GM18507 (cell line): ENCODE data around the gene EMX2.

ENCODE experiments used
- DNase-seq: peaks from one replicate; pipeline ENCODE4 v3.0.0; 2011; ENCODE audit warnings: low read depth; ENCODE audit not compliant: insufficient read length; ENCODE audit errors: extremely low spot score
- FAIRE-seq: peaks from 2 replicates; lab custom pipeline; 2011; peaks lifted over from hg19 to GRCh38; lab: Jason Lieb, UNC

EMX2 gene

DNA sequence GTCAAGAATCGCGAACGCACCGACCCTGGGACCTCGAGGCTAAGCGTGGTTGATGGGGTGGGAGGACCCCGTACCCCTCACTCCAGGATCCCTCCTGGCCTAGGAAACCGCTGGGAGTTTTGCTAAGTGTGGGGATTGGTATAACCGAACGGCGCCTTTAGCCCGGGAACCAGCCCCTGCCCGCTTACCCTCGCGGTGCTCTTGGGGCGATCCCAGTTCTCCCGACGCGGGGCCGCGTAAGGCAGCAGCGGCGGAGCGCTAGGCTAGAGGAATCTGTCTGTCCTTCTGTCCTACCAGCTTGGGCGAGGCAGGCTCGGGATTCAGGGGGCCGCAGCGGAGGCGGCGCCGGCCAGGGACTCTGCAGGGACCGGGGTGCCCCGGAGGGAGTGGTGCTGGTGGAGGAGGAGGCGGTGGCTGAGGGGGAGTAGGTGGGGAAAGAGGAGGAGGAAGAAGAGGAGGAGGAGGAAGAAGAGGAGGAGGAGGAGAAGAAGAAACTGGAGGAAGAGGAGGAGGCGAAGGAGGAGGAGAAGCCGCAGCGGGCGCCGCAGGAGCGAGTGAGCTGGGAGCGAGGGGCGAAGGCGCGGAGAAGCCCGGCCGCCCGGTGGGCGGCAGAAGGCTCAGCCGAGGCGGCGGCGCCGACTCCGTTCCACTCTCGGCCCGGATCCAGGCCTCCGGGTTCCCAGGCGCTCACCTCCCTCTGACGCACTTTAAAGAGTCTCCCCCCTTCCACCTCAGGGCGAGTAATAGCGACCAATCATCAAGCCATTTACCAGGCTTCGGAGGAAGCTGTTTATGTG is 439 bp upstream of the EMX2 start:
- FAIRE-seq, result no peak
- DNase-seq, result no peak

DNA sequence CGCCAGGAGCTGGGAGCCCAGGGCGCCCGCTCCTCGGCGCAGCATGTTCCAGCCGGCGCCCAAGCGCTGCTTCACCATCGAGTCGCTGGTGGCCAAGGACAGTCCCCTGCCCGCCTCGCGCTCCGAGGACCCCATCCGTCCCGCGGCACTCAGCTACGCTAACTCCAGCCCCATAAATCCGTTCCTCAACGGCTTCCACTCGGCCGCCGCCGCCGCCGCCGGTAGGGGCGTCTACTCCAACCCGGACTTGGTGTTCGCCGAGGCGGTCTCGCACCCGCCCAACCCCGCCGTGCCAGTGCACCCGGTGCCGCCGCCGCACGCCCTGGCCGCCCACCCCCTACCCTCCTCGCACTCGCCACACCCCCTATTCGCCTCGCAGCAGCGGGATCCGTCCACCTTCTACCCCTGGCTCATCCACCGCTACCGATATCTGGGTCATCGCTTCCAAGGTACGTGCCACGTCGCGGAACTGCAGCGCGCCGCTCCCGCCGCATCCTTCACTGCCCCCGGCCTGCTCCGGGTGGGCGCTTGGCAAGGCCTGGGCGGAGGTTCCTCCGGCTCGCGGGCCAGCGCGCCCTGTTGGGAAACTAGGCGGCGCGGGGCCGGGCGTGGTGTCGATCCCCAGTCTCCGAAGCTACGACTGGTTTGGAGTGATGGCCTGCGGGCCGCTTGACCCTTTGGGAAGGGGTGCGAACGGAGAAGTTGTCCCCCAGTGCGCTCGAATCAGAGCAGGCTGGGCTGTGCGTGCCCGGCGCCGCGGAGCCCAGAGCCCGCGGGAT is 868 bp downstream of the EMX2 start:
- no peak for FAIRE-seq
- DNase-seq, result no peak

DNA sequence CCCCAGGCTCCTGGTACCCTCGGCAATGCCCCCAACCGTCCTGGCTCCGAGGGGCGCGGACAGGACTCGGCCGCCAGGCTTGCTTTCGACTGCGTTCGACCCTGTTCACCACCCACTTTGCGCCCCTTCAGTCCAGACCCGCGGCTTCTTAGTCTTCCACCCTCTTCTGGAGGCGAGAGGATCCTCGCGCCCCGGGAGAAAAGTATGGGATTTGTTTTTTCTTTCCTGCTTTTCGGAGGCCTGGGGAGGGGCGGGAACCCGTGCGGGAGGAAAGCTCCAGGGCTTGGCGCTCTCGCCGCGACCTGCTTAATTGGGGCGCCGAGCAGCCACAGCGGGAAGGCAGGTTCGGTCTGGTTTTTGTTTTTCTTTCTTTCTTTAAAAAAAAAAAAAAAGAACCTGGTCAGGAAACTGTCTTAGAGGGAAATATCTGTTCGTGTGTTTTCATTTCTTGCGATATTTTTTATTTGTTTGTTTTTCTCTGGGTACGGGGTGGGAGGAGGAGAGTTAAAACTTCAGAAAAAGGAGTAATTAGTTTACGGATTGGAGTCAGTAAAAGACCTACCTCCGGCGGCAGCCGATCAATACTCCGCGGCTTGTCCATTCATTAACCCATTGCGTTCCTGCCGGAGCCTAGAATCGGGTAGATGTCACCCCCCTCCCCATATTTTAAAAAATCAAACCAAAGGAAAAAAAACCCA is 1.6 kb downstream of the EMX2 start:
- DNase-seq (no peak), FAIRE-seq (no peak)

DNA sequence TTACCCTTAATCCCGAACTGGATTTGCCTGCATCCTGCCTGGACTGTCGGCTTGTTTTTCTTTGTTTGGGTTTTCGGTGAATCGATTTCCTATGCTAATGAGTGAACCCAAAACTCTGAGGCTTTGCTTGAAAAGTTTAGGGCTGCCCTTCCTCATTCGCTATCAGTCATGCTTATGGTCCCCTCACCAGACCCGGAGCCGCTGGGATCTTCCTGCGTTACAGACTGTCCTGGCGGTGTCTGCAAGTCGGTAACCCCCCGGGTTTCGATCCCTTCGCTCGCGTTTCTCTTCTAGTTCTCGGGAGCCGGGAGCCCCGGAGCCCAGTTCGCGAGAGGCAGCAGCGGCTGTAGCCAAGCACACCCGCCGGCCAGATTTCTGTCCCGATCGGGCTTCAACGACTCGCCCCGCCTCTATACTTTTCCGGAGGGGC is 2.2 kb downstream of the EMX2 start:
- no peak for FAIRE-seq

DNA sequence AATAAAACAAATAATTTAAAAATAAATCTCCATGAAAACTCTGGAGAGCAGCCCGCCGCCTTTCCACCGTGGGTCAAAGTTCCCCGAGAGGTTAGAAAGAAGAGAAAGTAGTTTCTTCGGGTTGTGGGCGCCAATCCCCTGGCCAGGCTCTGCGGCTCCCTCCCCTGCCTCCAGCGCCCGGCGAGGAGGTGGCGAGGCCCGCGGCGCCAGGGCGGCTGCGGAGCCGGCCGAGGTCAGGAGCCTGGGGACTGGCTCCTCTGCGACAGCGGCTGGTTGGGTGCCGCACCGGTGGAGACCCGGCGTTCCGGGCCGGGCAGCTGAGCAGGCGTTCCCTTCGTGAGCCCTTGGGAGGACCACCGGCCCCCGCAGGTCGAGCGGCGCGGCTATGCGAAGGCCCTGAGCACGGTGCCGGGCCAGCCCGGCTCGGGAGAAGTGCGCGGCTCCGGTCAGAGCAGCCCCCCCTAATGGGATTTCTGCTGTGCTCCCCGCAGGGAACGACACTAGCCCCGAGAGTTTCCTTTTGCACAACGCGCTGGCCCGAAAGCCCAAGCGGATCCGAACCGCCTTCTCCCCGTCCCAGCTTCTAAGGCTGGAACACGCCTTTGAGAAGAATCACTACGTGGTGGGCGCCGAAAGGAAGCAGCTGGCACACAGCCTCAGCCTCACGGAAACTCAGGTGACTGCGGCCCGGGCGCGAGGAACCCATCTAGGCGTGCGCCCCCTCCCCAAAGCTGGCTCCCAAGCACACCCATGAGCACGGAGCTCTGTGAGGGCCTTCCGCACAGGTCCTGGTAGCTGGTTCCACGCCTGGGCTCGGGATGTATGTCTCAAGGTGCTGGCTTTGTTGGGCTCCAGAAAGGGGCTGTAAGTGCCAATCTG is 2.8 kb downstream of the EMX2 start:
- no peak for DNase-seq
- FAIRE-seq, result no peak

More for the DNA sequence above, 2.2 kb downstream of the EMX2 start:
- no peak for DNase-seq

DNA sequence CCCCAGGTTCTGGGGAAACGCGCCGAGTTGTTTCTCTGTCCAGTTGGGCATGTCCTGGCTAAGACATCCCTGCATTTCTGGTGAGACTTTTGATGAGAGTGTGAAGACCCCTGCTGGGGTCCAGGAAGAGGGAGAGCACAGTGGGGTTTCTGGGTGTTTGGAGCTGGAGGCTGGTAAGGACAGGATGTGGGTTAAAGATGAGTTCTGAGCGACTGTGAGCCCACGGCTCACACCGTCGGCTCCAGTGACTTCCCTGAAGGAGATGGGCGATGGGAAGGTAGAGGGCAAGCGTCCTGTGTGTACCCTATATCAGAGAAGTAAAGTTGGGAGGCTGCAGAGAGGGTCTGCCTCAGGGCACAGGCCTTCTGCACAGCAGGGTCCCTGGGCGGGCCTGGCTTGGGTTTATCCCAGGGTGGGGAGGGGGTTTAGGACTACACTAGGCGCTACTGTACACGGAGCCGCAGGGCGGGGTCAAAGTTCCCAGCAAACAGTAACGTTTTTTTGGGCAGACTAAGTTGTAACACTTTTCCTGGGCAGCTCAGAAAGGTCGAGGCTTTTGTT is 3.6 kb downstream of the EMX2 start:
- DNase-seq, result no peak
- no peak for FAIRE-seq

DNA sequence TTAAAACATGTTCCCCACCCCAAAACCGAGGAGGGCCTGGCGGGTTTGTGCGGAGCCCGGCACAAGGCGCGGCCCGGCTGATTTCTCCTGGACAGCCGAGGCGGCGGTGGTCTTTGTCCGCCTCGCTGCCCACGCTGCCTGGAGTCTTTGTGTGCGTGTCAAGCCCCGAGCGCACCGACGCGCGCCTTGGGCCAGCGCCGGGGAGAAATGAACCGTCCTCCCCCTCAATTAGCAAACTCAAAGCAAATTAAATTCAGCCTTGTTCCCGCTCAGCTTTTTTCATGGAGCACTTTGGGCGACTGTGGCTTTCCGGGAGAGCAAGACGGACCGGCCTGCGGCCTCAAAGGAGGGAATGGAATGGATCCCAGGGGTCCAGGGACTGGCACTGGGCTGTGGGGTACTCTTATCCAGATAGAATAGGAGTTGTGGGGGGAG is 4.1 kb downstream of the EMX2 start:
- FAIRE-seq (no peak), DNase-seq (no peak)

DNA sequence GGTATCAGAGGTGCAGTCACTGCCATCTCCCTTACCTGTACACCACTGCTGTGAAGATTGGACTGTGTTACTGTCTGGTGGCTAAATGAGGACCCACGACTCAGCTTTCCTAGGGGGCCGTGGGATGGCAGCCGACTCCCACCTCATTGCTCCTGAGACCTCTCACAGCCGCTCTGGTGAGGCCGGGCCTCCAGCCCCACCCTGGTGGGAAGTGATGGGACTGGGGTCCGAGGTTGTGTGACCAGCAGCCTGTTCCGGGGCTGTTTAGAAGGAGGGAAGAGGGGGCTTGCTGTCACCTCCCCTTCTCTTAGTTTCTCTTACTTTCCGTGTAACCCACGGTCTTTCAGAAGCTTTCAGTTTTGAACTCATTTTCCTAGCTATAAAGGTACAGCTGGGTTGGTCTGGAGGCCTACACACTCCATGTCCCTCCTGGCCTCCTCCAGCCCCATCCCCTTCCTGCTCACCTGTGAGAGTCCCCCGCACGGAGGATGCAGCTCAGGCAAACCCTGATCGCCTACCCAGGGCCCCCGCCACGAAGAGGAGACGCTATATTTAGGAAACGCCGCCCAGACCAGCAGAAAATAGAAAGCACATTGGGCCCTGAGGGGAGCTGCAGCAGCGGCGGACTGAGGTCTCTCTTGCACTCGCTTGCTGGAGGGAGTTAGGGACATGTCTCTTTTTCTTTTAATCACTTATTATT is 4.6 kb downstream of the EMX2 start:
- DNase-seq (no peak), FAIRE-seq (no peak)

DNA sequence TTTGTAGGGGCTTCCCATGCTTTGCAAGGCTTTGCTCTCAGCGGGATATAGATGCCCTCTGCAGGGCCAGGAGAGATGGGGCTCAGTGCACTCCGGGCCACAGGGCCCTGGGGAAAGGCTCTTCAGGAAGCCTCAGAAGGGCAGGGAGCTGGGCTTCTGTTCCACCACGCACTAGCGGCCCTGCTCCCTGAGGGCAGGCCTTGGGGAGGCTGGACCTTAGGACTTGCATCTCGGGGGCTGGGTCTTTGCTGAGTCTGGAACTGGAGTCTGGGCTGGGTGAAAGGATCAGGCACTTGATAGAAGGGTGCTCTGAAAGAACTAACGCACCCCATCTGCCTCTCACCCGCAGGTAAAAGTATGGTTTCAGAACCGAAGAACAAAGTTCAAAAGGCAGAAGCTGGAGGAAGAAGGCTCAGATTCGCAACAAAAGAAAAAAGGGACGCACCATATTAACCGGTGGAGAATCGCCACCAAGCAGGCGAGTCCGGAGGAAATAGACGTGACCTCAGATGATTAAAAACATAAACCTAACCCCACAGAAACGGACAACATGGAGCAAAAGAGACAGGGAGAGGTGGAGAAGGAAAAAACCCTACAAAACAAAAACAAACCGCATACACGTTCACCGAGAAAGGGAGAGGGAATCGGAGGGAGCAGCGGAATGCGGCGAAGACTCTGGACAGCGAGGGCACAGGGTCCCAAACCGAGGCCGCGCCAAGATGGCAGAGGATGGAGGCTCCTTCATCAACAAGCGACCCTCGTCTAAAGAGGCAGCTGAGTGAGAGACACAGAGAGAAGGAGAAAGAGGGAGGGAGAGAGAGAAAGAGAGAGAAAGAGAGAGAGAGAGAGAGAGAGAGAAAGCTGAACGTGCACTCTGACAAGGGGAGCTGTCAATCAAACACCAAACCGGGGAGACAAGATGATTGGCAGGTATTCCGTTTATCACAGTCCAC is 5.4 kb downstream of the EMX2 start:
- DNase-seq (no peak), FAIRE-seq (no peak)

DNA sequence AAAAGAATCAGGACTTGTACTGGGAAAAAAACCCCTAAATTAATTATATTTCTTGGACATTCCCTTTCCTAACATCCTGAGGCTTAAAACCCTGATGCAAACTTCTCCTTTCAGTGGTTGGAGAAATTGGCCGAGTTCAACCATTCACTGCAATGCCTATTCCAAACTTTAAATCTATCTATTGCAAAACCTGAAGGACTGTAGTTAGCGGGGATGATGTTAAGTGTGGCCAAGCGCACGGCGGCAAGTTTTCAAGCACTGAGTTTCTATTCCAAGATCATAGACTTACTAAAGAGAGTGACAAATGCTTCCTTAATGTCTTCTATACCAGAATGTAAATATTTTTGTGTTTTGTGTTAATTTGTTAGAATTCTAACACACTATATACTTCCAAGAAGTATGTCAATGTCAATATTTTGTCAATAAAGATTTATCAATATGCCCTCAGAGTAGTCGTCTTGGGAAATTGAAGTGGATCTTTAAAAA is 6.6 kb downstream of the EMX2 start:
- no peak for FAIRE-seq
- DNase-seq, result no peak

DNA sequence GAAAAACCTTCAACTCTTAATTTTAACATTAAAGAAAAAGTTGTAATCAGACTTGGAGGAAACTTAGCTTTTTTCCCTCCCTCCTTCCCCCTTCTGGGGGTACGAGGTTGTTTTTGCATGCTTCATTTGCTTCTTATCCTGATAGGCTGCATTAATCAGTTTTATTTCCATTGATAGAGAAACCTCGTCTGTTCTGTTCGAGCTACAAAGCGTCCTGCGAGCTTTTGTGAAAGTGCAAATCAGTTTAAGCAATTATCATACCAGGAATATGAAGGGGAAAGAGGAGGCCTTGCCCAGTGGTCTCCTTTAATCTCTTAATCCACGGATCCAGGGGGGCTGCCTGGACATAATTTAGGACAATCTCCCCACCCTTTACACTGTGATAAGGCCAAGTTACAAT is 7.5 kb downstream of the EMX2 start:
- FAIRE-seq (no peak), DNase-seq (no peak)

DNA sequence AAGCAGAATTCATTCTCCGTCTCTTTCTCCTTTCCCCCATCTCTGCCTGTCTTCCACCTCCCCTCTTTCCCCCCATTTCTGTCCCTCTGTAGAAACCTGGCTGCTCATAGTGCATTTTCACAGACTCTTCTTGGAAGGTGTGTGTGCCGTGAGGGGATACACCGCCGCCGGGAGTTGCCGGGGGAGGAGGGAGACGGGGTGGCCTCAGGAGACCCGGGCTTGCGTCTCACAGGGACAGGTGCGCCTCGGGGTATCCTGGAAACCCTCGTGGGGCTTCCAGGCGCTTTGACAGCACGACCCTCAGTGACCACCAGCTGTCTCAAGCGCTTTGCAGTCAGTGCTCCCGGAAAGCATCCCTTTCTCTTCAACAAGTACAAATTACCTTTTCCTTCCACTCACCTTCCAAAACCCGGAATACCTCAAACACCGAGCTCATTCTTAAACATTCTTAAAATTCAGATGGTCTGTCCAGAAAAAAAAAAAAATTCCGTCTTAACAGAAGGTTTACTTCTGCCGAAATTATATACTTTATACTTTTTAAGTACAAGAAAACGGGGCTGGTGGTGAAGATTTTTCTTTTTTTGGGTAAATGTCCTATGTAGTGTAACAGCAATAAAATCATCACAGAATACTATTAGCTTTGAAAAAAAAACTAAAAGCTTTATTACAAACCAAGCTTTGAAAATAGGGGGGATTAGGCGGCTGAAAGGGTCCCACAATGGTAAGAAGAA is 8.2 kb downstream of the EMX2 start:
- no peak for DNase-seq
- no peak for FAIRE-seq

DNA sequence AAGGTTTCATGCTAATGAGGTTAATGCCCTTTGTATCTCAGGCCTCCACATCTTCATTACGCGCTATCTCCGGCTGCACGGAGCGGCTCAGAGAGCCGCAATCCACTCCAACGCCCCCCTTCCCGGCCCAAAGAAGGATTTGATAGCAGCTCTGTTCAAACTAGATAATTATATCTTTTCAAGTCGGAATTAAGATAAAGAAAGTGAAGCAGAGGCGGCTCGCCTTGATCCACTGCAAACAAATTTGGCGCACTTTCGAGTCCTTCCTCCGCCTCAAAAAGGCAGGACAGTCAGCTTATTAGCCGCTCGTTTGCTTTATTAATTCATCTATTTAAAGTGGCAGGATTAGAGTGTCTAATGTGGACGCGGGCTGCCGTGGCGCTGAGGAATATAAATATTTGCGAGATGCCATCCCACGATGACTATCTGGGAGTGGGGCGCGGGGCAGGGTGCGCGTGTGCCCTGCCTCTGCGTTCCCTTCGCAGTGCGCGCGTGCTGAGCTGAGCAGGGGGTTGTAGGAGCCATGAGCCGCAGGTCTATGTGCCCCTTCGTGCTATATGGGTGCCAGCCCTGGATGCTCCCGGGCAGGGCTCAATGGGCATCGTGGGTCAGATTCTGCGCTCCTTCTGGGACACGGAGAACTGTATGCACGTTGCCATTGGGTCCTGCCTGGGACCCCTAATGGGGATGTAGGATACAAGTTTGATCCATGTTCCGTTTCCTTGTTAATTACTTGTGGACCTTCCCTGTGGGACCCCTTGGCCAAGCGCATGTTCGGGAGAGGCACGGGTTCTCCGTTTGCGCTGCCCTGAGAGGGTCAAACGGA is 9.0 kb downstream of the EMX2 start:
- no peak for DNase-seq
- FAIRE-seq, result no peak

DNA sequence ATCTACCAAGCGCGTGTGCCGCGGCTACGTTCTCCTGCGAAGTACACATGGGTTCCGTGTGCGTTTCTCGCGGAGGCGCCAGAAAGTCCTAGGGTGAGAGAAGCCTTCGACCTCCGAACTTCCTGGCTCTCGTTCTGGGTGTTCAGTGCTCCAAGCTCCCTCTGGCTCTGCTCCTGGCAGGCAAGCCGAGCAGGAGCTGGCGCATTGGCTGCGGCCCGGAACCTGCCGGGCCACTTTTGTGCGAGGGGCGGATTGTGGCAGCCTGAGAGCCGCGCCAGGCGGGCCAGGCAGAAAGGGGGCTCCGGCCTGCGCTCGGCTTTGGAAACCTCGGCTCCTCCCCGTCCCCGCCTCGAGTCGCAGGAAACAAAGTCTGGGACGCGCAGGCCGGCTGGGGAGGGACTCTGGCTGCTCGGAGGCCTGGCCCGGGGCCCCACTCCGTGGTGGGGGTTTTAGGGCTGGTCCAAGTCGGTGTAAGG is 9.6 kb downstream of the EMX2 start:
- no peak for FAIRE-seq
- no peak for DNase-seq

DNA sequence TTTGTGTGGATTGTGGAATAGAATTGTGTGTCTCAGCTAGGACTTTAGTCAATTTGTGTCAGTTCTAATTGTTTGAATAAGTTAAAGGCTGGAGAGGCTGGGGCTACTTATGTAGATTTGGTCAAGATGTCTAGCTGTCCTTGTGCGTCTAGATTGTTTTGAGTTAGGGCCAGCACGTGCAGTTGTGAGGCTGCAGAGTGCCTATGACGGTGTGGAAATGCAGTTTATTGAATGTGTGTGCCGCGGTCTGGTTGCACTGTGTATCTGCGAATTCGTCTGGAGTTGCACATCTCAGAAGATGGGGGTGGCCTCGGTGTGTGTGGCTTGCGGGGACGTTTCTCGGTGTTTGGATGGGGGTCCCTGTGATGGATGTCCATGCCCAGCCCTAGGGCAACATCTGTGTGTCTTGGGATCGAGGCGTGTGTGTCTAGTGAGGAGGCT is 10.2 kb downstream of the EMX2 start:
- DNase-seq (no peak), FAIRE-seq (no peak)
